ENCODE data around the gene CYRIA. TPM values are rescaled to one million over a fixed set of nuclear protein-coding genes. Genes with fewer than 3 reads are reported as not detected.

CYRIA gene
- total RNA-seq, 2 experiments from 2014 or later: 0.77 to 1.7 TPM

DNA sequence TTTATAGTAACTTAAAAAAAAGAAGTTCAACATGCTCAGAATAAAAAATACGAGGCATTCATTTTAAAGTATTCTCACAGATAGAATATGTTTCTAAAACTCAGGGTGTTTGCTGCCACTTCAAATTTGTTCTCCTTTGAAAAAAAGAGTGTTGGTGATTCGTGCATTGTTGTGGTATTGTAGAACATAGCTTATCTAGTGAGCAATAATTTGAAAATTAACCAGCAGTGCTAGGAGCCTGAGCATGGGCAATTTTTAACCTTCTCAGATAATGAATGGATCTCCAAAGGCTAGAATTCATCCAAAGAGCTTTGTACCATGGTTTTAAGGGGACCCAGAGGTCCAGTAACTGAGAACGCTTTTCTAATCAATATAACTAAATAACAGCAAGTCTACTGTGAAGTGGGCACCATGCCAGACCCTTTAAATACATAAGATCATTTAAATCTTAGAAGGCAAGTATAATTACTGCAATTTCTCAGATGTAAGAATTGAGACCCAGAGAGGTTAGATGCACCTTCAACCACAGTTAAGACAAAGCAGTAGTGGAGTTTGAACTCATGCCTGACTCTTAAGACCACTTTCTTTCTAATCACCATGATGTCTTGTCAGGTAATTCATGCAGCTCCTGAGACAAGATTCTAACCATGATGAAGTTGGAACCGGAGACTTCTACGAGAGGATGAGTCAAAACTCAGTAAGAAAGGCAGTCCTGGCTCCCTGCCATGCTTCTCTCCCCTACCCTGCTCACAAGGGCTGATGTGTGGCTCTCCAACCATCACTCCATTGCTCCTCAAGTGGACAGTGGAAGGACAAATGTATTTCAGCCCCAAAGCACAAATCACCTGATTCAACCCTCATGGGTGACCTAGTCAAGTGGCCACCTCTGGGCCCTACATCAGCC is 3.4 kb downstream of the CYRIA start:
- ATAC-seq: no peak
- H3K36me3 Mint-ChIP-seq: no peaks in the 10 kb centered on the region
- no peak overlapping the region for H3K4me3 Mint-ChIP-seq
- H3K4me1 Mint-ChIP-seq: peaks cover 11% of the 10 kb centered on the region
- no peak for DNase-seq
- no peak overlapping the region for H3K27ac Mint-ChIP-seq
- no peaks in the 10 kb centered on the region for H3K9me3 Mint-ChIP-seq (ENCODE audit: low read depth)
- H3K27me3 Mint-ChIP-seq: peaks cover 39% of the 10 kb centered on the region
- CTCF ChIA-PET: no interaction called here

DNA sequence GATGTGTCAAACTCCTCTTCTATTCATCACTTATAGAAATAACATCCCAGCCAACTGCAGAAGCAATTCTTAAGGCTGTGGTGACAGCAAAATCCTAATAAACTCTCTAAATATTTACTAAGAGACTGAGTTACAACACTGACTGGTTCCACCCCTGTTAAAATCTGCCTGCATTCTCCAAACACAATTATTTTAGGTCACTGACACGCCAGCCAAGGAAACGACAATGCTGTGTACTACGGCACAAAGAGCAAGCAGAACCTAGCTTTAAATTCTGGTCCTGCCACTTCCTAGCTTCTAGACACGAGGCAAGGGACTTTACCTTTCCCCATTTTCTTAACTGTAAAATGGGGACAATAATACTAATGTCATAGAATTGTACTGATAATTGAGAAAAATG is 4.1 kb downstream of the CYRIA start:
- Mint-ChIP-seq H3K4me1 (peaks cover 11% of the 10 kb centered on the region), H3K4me3 (no peak overlapping the region), H3K9me3 (ENCODE audit: low read depth) (no peaks in the 10 kb centered on the region), H3K36me3 (no peaks in the 10 kb centered on the region), H3K27ac (no peak overlapping the region), H3K27me3 (peaks cover 34% of the 10 kb centered on the region)
- DNase-seq (no peak), ATAC-seq (no peak)
- CTCF ChIA-PET: no interaction called here

- peaks cover 27% of the 10 kb centered on the region for H3K27me3 Mint-ChIP-seq
- H3K9me3 Mint-ChIP-seq (ENCODE audit: low read depth): no peaks in the 10 kb centered on the region
- ATAC-seq (no peak), DNase-seq (no peak)
- H3K27ac Mint-ChIP-seq: no peak overlapping the region
- no peaks in the 10 kb centered on the region for H3K36me3 Mint-ChIP-seq
- H3K4me1 Mint-ChIP-seq: peaks cover 6% of the 10 kb centered on the region
- CTCF ChIA-PET: no interaction called here
- no peak overlapping the region for H3K4me3 Mint-ChIP-seq
These were observed 5.1 kb downstream of the CYRIA start for GRCh38 chr2:16660556-16660955.

DNA sequence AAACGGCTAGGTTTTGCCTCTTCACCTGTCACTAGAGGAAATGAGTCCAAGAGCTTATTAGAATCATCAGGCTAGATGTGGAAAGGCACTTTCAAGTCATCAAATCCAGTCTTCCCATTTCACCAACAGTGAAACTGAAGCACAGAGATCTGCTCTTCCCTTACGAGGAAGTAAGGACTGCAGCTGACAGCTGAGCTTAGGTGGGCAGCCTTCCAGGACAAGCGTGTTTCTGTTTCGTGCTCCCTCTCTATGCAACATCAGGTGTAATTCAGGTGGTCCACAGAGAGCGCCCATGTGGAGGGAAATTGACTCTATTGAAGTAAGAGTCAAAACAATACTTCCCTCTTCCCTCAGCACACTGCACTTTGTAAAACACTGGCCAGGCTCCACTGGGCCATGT is 5.5 kb downstream of the CYRIA start:
- peaks cover 6% of the 10 kb centered on the region for H3K4me1 Mint-ChIP-seq
- no peaks in the 10 kb centered on the region for H3K36me3 Mint-ChIP-seq
- H3K27me3 Mint-ChIP-seq: peaks cover 24% of the 10 kb centered on the region
- no peaks in the 10 kb centered on the region for H3K9me3 Mint-ChIP-seq (ENCODE audit: low read depth)
- no peak overlapping the region for H3K4me3 Mint-ChIP-seq
- CTCF ChIA-PET: no interaction called here
- ATAC-seq (no peak), DNase-seq (no peak)
- H3K27ac Mint-ChIP-seq: no peak overlapping the region

GRCh38 chr2:16658076-16658739 is 7.4 kb downstream of the CYRIA start:
- Mint-ChIP-seq H3K4me1 (peaks cover 3% of the 10 kb centered on the region), H3K27me3 (peaks cover 9% of the 10 kb centered on the region), H3K36me3 (no peaks in the 10 kb centered on the region), H3K9me3 (ENCODE audit: low read depth) (no peaks in the 10 kb centered on the region), H3K4me3 (no peak overlapping the region), H3K27ac (no peak overlapping the region)
- DNase-seq (no peak), ATAC-seq (no peak)
- CTCF ChIA-PET: interaction anchor here (1.2 kb wide), 1 partner anchor 30 kb away, joined by 6 read pairs; no protein-coding TSS in a partner anchor

DNA sequence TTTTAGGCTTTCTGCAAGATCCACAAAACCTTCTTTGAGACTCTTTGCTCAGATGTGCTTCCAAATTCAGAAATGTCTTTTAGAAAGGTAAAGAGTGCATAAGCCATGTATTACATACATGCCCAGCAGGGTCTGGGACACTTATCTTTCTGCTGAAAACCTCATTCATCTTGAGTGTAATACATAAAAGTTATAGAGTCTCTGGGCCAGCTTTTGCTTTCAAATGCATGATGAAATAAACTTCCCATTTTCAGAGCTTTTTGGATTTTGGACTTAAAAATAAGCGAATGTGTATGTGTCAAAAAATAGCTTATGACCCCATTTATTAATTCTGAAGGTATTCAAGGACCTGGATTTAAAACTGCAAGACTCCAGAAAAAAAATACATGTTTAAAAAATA is 8.0 kb downstream of the CYRIA start:
- no peaks in the 10 kb centered on the region for H3K36me3 Mint-ChIP-seq
- no peak for DNase-seq
- no peaks in the 10 kb centered on the region for H3K9me3 Mint-ChIP-seq (ENCODE audit: low read depth)
- peaks cover 4% of the 10 kb centered on the region for H3K27me3 Mint-ChIP-seq
- H3K27ac Mint-ChIP-seq: no peak overlapping the region
- no peak for ATAC-seq
- no peak overlapping the region for H3K4me3 Mint-ChIP-seq
- H3K4me1 Mint-ChIP-seq: peaks cover 2% of the 10 kb centered on the region
- CTCF ChIA-PET: interaction anchor here (1.2 kb wide), 1 partner anchor 30 kb away, joined by 6 read pairs; no protein-coding TSS in a partner anchor

DNA sequence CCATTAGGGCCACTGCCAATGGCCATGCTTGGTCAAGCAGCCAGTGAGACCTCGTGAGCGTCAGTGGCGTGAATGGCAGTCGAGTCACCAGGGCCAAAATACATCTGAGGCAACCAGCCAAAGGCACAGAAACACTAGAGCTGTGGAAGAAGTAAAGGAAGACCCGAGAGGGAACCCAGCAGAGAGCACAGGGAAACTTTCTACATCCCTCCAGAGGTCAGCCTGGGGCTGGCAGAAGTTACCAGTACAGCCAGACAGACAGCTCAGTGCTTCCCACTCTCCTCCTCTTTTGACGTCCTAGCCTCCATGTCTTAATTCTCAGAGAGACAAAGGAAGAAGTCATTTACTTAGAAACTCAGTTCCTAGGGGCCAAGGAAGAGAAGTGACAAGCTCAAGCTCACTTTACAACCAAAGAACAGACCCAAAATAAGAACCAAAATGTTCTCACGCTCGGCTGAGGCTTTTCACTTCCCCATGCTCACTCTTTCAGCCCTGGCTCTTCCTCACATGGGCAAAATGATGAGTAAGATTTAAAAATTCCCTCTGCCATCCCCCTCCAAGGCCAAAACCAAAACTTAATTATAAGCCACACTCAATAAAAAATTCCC is 8.7 kb downstream of the CYRIA start:
- H3K27me3 Mint-ChIP-seq: peaks cover 3% of the 10 kb centered on the region
- no peak overlapping the region for H3K4me3 Mint-ChIP-seq
- no peak overlapping the region for H3K27ac Mint-ChIP-seq
- CTCF ChIA-PET: interaction anchor here (1.2 kb wide), 1 partner anchor 29 kb away, joined by 6 read pairs; no protein-coding TSS in a partner anchor
- peaks cover 2% of the 10 kb centered on the region for H3K4me1 Mint-ChIP-seq
- no peaks in the 10 kb centered on the region for H3K36me3 Mint-ChIP-seq
- DNase-seq: no peak
- H3K9me3 Mint-ChIP-seq (ENCODE audit: low read depth): no peaks in the 10 kb centered on the region
- ATAC-seq: no peak

DNA sequence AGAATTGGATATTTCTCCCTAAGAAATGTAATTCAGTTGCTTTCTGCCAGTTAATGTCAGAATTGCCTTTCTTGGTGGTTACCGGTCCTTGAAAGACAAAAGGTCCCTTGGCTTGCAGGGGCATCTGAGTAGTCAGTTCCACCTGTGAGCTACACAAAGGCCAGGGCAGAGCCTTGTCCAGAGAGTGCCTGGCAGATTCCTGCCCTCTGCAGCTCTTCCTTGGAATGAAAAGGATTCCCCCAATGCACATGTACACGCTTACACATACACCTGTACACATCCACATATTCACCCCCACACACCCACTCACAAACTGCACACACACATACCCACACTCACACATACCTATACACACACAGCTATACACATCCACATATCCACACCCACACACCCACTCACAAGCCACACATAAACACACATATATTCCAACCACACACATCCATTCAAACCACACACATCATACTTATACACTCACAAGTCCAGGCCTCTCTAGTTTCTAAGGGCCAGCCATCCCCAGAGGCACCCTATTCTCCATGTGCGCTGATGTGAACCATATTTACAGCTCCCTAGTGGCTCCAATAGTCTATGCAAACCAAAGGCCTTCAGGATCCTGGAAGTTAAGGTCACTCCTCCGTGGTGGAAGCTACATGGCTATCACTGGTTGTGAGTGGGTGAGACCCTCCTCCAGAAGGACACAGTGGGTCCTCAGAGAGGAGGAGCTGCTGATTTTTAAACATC is 9.6 kb downstream of the CYRIA start:
- Mint-ChIP-seq H3K36me3 (no peaks in the 10 kb centered on the region), H3K27me3 (peaks cover 3% of the 10 kb centered on the region), H3K4me3 (no peak overlapping the region), H3K9me3 (ENCODE audit: low read depth) (no peaks in the 10 kb centered on the region), H3K4me1 (peaks cover 3% of the 10 kb centered on the region), H3K27ac (no peak overlapping the region)
- CTCF ChIA-PET: no interaction called here
- ATAC-seq (no peak), DNase-seq (no peak)

DNA sequence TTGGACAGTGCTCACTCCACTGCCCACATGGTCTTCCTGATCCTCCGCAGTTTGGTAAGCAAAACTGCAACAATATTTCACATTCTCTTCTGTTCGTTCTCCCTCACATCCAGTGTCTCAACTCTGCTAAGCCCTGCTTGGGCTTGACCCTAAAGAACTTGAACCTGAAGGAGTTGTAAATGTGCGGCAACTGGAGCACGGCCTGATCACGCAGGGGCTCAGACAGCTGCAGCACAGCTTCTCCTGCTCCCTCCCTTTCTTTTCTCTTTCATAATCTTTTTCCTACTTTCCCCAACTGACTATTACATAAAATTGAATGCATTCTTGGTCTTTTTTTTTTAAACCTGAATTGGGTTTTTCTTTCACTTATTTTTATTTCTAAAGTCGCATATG is 10.2 kb downstream of the CYRIA start:
- ATAC-seq (no peak), DNase-seq (no peak)
- Mint-ChIP-seq H3K27ac (no peak overlapping the region), H3K27me3 (peaks cover 3% of the 10 kb centered on the region), H3K36me3 (no peaks in the 10 kb centered on the region), H3K4me1 (peaks cover 8% of the 10 kb centered on the region), H3K9me3 (ENCODE audit: low read depth) (no peaks in the 10 kb centered on the region), H3K4me3 (no peak overlapping the region)
- CTCF ChIA-PET: no interaction called here

- H3K4me1 Mint-ChIP-seq: peaks cover 8% of the 10 kb centered on the region
- DNase-seq (no peak), ATAC-seq (no peak)
- no peaks in the 10 kb centered on the region for H3K36me3 Mint-ChIP-seq
- H3K4me3 Mint-ChIP-seq: no peak overlapping the region
- peaks cover 3% of the 10 kb centered on the region for H3K27me3 Mint-ChIP-seq
- CTCF ChIA-PET: no interaction called here
- no peak overlapping the region for H3K27ac Mint-ChIP-seq
- H3K9me3 Mint-ChIP-seq (ENCODE audit: low read depth): no peaks in the 10 kb centered on the region
These were observed 10.7 kb downstream of the CYRIA start for GRCh38 chr2:16654833-16655444.

- Mint-ChIP-seq H3K4me1 (peaks cover 8% of the 10 kb centered on the region), H3K9me3 (ENCODE audit: low read depth) (no peaks in the 10 kb centered on the region), H3K27me3 (peaks cover 3% of the 10 kb centered on the region)
These were observed 11.8 kb downstream of the CYRIA start for GRCh38 chr2:16653799-16654198.

GRCh38 chr2:16653083-16653375 is 12.6 kb downstream of the CYRIA start:
- CTCF ChIA-PET: no interaction called here

More at GRCh38 chr2:16653799-16654198, 11.8 kb downstream of the CYRIA start:
- ATAC-seq (no peak), DNase-seq (no peak)
- Mint-ChIP-seq H3K27ac (no peak overlapping the region), H3K4me3 (no peak overlapping the region), H3K36me3 (no peaks in the 10 kb centered on the region)
- CTCF ChIA-PET: no interaction called here

More at GRCh38 chr2:16653083-16653375, 12.6 kb downstream of the CYRIA start:
- H3K36me3 Mint-ChIP-seq: no peaks in the 10 kb centered on the region
- no peak overlapping the region for H3K27ac Mint-ChIP-seq
- ATAC-seq (no peak), DNase-seq (no peak)
- no peaks in the 10 kb centered on the region for H3K9me3 Mint-ChIP-seq (ENCODE audit: low read depth)
- no peak overlapping the region for H3K4me3 Mint-ChIP-seq
- H3K4me1 Mint-ChIP-seq: peaks cover 8% of the 10 kb centered on the region
- H3K27me3 Mint-ChIP-seq: no peaks in the 10 kb centered on the region
